ENCODE measurements around the gene F7.

- no peak for TF ChIP-seq ZNF274 (IDR thresholded peaks at IDR 0.05; ENCODE audit: low read depth, low read length)
- no peak for TF ChIP-seq YY1 (IDR thresholded peaks at IDR 0.05; ENCODE audit: insufficient read depth, insufficient read length)
- TF ChIP-seq SUZ12 (IDR thresholded peaks at IDR 0.05; ENCODE audit: extremely low read depth, insufficient read depth, insufficient read length), result no peak
These were observed 48.5 kb downstream of the F7 start for GRCh38 chr13:113153810-113154748.
